A673 (cell line): ENCODE results near the gene ARL16.

Source experiments
- EZH2 ChIP-seq: fragments of 200-600 bp; sonication (generic); IDR thresholded peaks from 2 replicates; pipeline ENCODE4 v1.6.1; 2017; ENCODE audit warnings: borderline replicate concordance, low read depth, mild to moderate bottlenecking, mixed read lengths, antibody characterized with exemption, low read length; ENCODE audit not compliant: poor library complexity, severe bottlenecking
- TF ChIP-seq, protein P1 (sequence below): fragments of 300-800, 200-600 bp; sonication (generic); conservative IDR thresholded peaks from 2 replicates; pipeline ENCODE4 v1.5.1; 2017; ENCODE audit warnings: low read depth, mild to moderate bottlenecking, antibody characterized with exemption, low read length, moderate library complexity, mixed read lengths

- TF ChIP-seq, protein P1, sequence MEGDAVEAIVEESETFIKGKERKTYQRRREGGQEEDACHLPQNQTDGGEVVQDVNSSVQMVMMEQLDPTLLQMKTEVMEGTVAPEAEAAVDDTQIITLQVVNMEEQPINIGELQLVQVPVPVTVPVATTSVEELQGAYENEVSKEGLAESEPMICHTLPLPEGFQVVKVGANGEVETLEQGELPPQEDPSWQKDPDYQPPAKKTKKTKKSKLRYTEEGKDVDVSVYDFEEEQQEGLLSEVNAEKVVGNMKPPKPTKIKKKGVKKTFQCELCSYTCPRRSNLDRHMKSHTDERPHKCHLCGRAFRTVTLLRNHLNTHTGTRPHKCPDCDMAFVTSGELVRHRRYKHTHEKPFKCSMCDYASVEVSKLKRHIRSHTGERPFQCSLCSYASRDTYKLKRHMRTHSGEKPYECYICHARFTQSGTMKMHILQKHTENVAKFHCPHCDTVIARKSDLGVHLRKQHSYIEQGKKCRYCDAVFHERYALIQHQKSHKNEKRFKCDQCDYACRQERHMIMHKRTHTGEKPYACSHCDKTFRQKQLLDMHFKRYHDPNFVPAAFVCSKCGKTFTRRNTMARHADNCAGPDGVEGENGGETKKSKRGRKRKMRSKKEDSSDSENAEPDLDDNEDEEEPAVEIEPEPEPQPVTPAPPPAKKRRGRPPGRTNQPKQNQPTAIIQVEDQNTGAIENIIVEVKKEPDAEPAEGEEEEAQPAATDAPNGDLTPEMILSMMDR = no peak
- TF ChIP-seq EZH2 = no peak
Measured at GRCh38 chr17:81683584-81684441, at the start of gene ARL16, which contains the start of gene HGS.
